COLO668 (cell line): ENCODE results near the gene ZNF14.
"Not testable (repeated sequence)": the region's sequence is repeated elsewhere in the genome, so short reads cannot be mapped to it uniquely, and the experiment has no call there.

Experiments
- DNase-seq: peaks from one replicate; lab custom pipeline; 2025; ENCODE audit not compliant: unreplicated experiment; lab: John Stamatoyannopoulos, UW

The ZNF14 gene

GRCh38 chr19:19732579-19733501, at the start of gene ZNF14:
TSS of gene ZNF14 (minus strand) at chr19:19733112. CDS start at chr19:19732958, 154 bp downstream.
- DNase-seq: peak; percentile 94

DNA sequence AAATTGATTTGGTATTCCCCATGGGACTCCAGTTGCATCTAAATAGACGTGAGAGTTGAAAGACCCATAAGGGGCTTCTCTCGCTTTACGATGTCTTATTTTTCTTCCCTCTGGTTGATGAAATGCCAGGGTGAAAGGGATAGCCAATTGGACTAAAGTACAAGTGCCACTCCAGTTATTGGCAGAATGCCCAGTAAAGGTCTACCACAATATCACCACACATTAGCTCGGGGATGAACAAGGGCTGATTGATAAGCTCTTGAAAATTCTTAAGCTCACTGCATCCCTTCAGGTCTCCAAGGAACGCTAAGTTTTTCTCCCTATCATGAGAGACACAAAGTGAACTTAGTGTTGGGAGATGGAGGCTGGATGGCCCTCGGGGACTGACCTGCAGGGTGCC, 48.9 kb upstream of the ZNF14 start:
- DNase-seq: peak; percentile 78

DNA sequence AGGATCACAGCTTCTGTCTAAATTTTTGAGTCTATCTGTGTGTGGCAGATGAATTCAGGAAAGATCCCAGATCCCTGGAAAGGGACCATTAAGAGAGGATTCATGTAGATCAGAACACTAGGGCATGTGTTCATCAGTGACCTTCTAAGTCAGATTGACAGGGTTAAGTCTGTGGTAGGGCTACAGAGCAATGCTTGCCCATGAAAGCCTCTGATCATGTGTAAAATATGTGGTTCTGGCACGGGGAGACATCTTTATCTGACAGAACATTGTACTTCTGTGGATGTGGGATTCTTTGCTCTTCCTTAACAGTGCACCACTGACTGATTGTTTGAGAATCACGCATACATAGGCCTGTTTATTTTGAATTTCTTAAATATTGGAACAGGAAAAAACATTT, 45.8 kb upstream of the ZNF14 start:
- no peak for DNase-seq

DNA sequence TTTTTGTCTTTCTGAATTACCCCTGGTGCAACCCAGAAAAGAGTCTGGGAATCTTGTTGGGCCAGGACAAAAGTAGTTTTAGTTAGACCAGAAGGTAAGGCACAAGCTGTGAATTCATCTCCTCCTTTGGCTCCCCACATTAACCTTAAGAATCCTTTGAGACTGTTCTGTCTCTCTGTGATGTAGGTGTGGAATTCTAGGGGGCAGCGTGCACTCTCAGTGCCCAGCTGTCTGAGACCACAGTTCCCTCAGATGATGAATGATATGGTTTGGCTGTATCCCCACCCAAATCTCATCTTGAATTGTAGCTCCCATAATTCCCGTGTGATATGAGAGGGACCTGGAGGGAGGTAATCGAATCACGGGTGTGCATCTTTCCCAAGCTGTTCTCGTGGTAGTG, 44.8 kb upstream of the ZNF14 start:
- DNase-seq: no peak

GRCh38 chr19:19776206-19777008, 43.5 kb upstream of the ZNF14 start:
- peak; percentile 96 for DNase-seq

GRCh38 chr19:19775891-19776205, 42.9 kb upstream of the ZNF14 start:
- peak; percentile 45 for DNase-seq

DNA sequence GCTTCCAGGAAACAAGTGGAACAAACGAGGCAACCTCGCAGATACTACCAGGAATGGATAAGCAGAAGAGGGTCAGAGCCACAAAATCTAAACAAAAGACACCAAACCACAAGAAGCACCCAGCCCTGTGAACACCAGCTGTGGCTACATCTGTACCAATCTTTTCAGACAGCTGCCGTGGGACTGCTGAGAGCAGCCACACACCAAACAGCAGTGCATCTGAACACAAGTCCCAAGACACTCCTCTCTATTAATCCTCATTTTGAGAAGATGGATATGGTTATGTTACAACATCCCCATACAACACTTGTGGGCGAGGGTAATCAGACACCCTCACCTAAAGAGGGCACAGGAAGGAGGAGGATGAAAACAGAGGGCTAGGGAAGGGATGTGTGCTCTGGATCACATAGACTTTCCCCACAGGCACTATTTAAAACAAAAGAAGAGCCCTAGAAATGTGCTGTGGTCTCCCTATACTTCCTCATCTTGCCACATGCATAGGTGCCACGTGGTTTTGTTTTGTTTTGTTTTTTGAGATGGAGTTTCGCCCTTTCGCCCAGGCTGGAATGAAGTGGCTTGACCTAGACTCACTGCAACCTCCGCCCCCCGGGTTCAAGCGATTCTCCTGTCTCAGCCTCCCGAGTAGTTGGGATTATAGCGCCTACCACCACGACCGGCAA, 41.6 kb upstream of the ZNF14 start:
- DNase-seq: no peak

DNA sequence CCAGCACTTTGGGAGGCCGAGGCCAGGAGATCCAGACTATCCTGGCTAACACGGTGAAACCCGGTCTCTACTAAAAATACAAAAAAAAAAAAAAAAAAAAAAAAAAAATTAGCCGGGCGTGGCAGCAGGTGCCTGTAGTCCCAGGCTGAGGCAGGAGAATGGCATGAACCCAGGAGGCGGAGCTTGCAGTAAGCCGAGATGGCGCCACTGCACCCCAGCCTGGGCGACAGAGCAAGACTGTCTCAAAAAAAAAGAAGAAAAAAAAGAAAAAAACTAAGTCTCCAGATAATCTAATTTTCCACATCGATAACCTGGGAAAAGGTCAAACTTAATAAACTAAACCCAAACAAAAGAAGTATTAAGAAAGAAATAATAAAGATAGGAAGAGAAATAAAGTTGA, 39.1 kb upstream of the ZNF14 start:
- DNase-seq: not testable (repeated sequence)

DNA sequence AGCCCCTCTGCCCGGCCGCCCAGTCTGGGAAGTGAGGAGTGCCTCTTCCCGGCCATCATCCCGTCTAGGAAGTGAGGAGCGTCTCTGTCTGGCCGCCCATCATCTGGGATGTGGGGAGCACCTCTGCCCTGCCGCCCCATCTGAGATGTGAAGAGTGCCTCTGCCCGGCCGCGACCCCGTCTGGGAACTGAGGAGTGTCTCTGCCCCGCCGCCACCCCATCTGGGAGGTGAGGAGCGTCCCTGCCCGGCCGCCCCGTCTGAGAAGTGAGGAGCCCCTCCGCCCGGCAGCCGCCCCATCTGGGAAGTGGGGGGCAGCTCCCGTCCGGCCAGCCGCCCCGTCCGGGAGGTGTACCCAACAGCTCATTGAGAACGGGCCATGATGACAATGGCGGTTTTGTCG, 37.1 kb upstream of the ZNF14 start:
- not testable (repeated sequence) for DNase-seq

DNA sequence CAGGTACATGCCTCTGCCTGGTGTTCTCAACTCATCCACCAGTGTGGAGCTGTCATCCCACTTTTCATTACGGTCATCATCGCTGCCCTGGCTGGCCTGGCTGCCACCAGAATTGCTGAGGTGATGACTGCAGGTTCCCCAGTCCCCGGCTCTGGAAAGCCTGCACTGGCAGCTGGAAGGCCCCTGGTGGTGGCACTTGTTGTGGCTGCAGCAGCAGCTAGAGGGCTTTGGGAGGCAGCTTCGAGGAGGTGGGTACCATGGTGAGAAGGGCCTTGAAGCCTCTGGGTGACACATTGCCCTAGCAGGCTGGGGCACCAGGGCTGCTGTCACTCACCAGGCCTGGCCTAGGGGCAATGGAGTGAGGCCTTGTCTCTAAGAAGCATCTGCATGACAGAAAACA, 25.3 kb upstream of the ZNF14 start:
- no peak for DNase-seq

- DNase-seq: no peak
Observed at GRCh38 chr19:19752760-19753403, 20.0 kb upstream of the ZNF14 start.

DNA sequence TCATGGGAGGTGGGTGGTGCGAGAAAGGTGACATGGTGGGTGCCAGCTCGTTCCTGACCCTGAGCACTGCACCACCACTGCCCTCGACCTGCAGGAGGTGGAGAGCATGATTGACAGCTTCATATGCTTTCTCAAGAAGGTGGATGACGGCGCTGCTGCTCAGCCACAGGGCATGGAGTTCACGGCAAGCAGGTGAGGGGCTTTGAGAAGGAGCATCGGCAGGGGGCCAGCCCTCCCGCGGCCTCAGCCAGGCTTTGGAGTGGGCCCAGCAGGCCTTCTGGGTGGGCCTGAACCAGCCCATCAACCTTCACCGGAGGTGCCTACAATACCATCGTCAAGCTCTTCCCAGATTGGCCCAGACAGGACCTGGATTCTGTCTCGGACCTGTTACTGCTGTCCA, 18.9 kb upstream of the ZNF14 start:
- no peak for DNase-seq

GRCh38 chr19:19750842-19751790, 18.2 kb upstream of the ZNF14 start:
- DNase-seq: peak; percentile 3

DNA sequence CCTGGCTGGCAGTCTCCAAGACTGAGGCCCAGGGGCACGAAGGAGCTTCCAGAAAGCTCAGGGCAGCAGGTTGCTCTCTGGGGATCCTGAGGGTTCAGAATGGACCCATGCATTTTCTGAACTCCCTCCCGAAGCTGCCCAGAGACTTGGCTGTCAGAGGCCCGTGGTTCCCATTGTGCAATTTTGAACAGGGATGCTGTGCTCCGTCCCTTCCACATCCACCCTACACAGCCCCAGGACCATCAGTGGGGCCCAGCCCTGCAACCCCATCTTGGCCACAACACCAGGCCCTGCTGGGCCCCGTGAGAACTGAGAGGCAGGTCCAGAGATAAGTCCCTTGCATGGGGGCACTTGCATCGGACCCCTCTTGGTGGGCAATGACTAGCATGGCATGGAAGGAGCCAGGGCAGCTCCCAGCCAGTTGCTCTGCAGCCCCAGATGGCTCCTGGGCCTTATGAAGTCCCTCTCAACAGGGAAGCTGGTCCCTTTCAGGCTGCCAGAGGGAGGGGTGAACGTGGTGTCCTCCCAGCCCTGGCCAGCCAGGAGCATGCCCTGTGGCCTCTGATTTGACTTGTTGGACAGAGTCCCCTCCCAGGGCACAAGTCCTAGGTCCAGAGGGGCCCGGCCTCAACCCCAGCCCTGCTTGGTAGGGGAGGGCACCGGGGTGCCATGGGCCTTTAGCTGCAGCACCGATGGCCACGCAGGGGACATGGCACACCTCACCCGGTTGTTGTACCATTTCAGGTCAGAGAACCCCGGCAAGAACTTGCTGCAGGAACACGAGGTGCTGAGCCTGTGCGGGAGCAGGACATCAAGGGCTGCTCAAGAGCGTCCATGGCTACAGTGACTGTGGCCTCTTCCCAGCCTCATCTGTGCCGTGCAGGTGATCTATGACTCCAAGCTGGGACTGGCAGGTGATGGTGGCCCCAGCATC, 17.3 kb upstream of the ZNF14 start:
- no peak for DNase-seq

GRCh38 chr19:19749117-19749907, 16.4 kb upstream of the ZNF14 start:
- DNase-seq: no peak

- DNase-seq: no peak
Observed at GRCh38 chr19:19748249-19748938, 15.5 kb upstream of the ZNF14 start.

DNA sequence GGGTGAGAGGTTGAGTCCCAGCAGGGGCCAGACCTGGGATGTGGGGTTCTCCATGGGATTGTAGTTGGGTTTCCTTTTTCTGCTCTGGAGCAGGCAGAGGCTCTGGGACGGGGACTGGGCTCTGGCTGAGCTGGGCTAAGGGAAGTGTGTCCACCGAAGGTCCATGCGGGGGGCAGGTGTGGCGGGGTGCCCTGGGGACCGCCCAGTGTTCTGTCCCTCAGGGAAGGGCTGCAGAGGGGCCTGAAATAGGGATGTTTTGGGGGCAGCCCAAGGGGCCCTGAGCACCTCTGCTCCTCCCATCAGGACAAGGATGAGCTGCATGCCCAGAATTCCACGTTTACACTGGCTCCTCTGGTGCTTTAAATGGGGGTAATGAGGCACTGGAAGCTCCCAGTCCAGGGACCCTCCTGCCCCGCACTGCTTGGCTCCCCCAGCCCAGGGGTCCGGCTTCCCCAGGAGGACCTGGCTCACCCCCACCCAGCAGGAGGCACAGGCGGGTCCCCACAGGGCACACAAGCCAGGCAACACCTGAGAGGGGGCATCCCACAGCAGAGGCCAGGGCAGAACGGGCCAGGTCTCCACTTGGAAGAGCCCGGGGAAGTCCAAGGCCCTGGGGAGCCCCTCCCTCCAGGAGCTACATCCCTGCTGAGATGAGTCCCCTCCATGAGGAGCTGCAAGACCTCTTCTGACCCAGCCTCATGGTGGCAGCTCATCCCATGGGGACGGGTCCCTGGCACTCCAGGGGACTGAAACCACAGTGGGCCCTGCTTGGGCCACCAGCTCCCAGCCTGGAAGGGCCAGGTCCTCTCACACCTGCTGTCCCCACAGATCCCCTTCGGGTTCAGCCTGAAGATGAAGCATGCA, 14.7 kb upstream of the ZNF14 start:
- no peak for DNase-seq
